ENCODE data around the gene CSK.

CSK gene

GRCh38 chr15:74804935-74805334 is 23.1 kb downstream of the CSK start:
- no peaks in the 10 kb centered on the region for H3K27me3 ChIP-seq (replicated peaks; ENCODE audit: control insufficient read depth, insufficient read depth, low read length)
- TF ChIP-seq, protein P1, sequence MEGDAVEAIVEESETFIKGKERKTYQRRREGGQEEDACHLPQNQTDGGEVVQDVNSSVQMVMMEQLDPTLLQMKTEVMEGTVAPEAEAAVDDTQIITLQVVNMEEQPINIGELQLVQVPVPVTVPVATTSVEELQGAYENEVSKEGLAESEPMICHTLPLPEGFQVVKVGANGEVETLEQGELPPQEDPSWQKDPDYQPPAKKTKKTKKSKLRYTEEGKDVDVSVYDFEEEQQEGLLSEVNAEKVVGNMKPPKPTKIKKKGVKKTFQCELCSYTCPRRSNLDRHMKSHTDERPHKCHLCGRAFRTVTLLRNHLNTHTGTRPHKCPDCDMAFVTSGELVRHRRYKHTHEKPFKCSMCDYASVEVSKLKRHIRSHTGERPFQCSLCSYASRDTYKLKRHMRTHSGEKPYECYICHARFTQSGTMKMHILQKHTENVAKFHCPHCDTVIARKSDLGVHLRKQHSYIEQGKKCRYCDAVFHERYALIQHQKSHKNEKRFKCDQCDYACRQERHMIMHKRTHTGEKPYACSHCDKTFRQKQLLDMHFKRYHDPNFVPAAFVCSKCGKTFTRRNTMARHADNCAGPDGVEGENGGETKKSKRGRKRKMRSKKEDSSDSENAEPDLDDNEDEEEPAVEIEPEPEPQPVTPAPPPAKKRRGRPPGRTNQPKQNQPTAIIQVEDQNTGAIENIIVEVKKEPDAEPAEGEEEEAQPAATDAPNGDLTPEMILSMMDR (IDR thresholded peaks at IDR 0.05; ENCODE audit: insufficient read depth, low read length, poor library complexity, severe bottlenecking): no peak
- no peak for DNase-seq (ENCODE audit: extremely low read depth, insufficient read length)
- H3K36me3 ChIP-seq (ENCODE audit: control insufficient read depth, insufficient read depth, low read length): peaks cover 44% of the 10 kb centered on the region
- no peak overlapping the region for H3K4me3 ChIP-seq (replicated peaks; ENCODE audit: low read depth, low read length)

DNA sequence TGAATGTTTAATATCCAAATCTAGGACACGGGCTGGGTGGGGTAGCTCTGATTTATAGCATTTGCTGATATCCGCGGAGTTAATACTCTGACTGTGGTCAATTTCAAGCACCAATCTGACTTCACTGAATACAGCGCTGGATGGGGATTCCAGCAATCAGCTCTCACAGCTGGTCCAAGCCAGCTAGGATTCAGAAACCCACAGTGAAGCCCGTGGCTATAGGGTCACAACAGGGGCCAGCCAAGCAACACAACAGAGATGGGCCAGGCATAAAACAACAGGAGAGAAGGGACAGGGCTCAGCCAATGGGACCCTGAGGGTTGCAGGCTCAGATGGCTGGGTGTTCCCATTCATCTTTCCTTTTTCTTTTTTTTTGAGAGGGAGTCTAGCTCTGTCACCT is 25.4 kb downstream of the CSK start:
- TF ChIP-seq, protein P1 (IDR thresholded peaks at IDR 0.05; ENCODE audit: insufficient read depth, low read length, poor library complexity, severe bottlenecking): no peak
- DNase-seq (ENCODE audit: extremely low read depth, insufficient read length): no peak
- H3K27me3 ChIP-seq (replicated peaks; ENCODE audit: control insufficient read depth, insufficient read depth, low read length): no peaks in the 10 kb centered on the region
- H3K4me3 ChIP-seq (replicated peaks; ENCODE audit: low read depth, low read length): no peak overlapping the region
- peaks cover 22% of the 10 kb centered on the region for H3K36me3 ChIP-seq (ENCODE audit: control insufficient read depth, insufficient read depth, low read length)

DNA sequence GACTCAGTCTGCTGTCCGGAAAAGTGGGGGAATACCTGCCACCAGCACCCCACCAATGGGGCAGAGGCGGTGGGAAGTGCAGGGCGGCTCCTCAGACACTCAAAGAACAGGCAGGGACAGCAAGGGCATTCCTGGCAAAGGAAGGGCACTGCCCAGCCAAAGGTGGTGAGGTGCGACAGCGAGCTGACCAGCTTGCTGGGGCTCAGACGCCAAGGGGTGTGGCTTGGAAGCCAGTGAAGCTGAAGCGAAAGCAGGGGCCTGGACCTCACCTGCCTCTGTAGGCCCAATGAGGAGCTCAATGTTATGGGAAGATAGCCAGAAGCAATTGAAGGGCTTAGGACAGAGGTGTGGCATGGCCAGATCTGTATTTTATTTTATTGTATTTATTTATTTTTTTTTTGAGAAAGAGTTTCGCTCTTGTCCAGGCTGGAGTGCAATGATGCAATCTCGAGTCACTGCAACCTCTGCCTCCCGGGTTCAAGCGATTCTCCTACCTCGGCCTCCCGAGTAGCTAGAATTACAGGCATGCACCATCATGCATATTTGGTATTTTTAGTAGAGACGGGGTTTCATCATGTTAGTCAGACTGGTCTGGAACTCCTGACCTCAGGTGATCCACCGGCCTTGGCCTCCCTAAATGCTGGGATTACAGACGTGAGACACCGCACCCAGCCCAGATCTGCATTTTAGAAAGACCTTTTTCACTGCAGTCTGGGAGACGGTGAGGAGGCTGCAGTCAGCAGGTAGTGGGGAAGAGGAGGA is 26.4 kb downstream of the CSK start:
- Histone ChIP-seq H3K27me3 (replicated peaks; ENCODE audit: control insufficient read depth, insufficient read depth, low read length) (no peaks in the 10 kb centered on the region), H3K4me3 (replicated peaks; ENCODE audit: low read depth, low read length) (no peak overlapping the region), H3K36me3 (ENCODE audit: control insufficient read depth, insufficient read depth, low read length) (peaks cover 14% of the 10 kb centered on the region)
- TF ChIP-seq, protein P1 (IDR thresholded peaks at IDR 0.05; ENCODE audit: insufficient read depth, low read length, poor library complexity, severe bottlenecking): no peak
- no peak for DNase-seq (ENCODE audit: extremely low read depth, insufficient read length)

GRCh38 chr15:74808840-74809229 is 27.0 kb downstream of the CSK start:
- DNase-seq (ENCODE audit: extremely low read depth, insufficient read length): no peak
- H3K27me3 ChIP-seq (replicated peaks; ENCODE audit: control insufficient read depth, insufficient read depth, low read length): no peaks in the 10 kb centered on the region
- TF ChIP-seq, protein P1 (IDR thresholded peaks at IDR 0.05; ENCODE audit: insufficient read depth, low read length, poor library complexity, severe bottlenecking): no peak
- no peak overlapping the region for H3K4me3 ChIP-seq (replicated peaks; ENCODE audit: low read depth, low read length)
- peaks cover 8% of the 10 kb centered on the region for H3K36me3 ChIP-seq (ENCODE audit: control insufficient read depth, insufficient read depth, low read length)

GRCh38 chr15:74809242-74809641 is 27.4 kb downstream of the CSK start:
- H3K36me3 ChIP-seq (ENCODE audit: control insufficient read depth, insufficient read depth, low read length): peaks cover 6% of the 10 kb centered on the region
- TF ChIP-seq, protein P1 (IDR thresholded peaks at IDR 0.05; ENCODE audit: insufficient read depth, low read length, poor library complexity, severe bottlenecking): no peak
- H3K27me3 ChIP-seq (replicated peaks; ENCODE audit: control insufficient read depth, insufficient read depth, low read length): no peaks in the 10 kb centered on the region
- no peak for DNase-seq (ENCODE audit: extremely low read depth, insufficient read length)
- no peak overlapping the region for H3K4me3 ChIP-seq (replicated peaks; ENCODE audit: low read depth, low read length)

Data from GM06990 (cell line).